IMR-90 (cell line): ENCODE results near the gene ING3. TPM values are rescaled to one million over a fixed set of nuclear protein-coding genes. Genes with fewer than 3 reads are reported as not detected.

ENCODE experiments used
- ATAC-seq: fragments of 200-7000 bp; cut with Tn5 transposase; 2 replicates; pipeline ENCODE4 v1.9.1; 2020; ENCODE audit warnings: low read depth, mild to moderate bottlenecking, moderate library complexity
- BruUV-seq: library from RNA; stranded (reverse); fragments of 400-500 nt; replicated peaks from 2 replicates; lab custom pipeline; 2021; lab: Mats Ljungman, UMichigan
- CTCF ChIA-PET: fragments of 300-600 bp; formaldehyde crosslinking; extraction: SDS; loops from one replicate; lab custom pipeline; 2021; ENCODE audit warnings: antibody characterized with exemption; lab: Yijun Ruan, JAX
- POLR2A ChIA-PET: fragments of 300-600 bp; sonication (Branson Sonifier 250); formaldehyde crosslinking; loops from one replicate; lab custom pipeline; 2022; ENCODE audit warnings: antibody characterized with exemption; ENCODE audit not compliant: unreplicated experiment; lab: Charles Lee
- DNase-seq: peaks from one replicate; pipeline ENCODE4 v3.0.0; 2013
- H2AFZ ChIP-seq: replicated peaks from 2 replicates; pipeline ENCODE3; 2013; ENCODE audit warnings: low read length, mild to moderate bottlenecking; ENCODE audit not compliant: poor library complexity
- H2AK5ac ChIP-seq: 2 replicates; pipeline ENCODE4 v1.6.1; 2013; ENCODE audit warnings: low read depth, low read length, inconsistent platforms
- H2AK9ac ChIP-seq: replicated peaks from 2 replicates; pipeline ENCODE3; 2013; ENCODE audit warnings: mild to moderate bottlenecking, low read depth, low read length, moderate library complexity; ENCODE audit not compliant: poor library complexity
- H2BK120ac ChIP-seq: 2 replicates; pipeline ENCODE4 v1.6.1; 2013; ENCODE audit warnings: low read depth, low read length, inconsistent platforms
- H2BK15ac ChIP-seq: 3 replicates; pipeline ENCODE4 v1.6.1; 2013; ENCODE audit warnings: low read depth, low read length, inconsistent platforms
- H2BK20ac ChIP-seq: 2 replicates; pipeline ENCODE4 v1.6.1; 2013; ENCODE audit warnings: low read depth, mild to moderate bottlenecking, inconsistent platforms, low read length, moderate library complexity
- H2BK5ac ChIP-seq: 2 replicates; pipeline ENCODE4 v1.6.1; 2013; ENCODE audit warnings: mild to moderate bottlenecking, low read depth, low read length, inconsistent platforms; ENCODE audit not compliant: poor library complexity, severe bottlenecking
- H3K14ac ChIP-seq: replicated peaks from 2 replicates; pipeline ENCODE4 v1.6.1; 2013; ENCODE audit warnings: low read depth, low read length, inconsistent platforms
- H3K18ac ChIP-seq: 2 replicates; pipeline ENCODE4 v1.6.1; 2013; ENCODE audit warnings: low read depth, low read length, control low read depth
- H3K23ac ChIP-seq: 2 replicates; pipeline ENCODE4 v1.6.1; 2013; ENCODE audit warnings: low read depth, low read length, inconsistent platforms
- H3K27ac ChIP-seq: 2 replicates; pipeline ENCODE4 v1.5.1; 2013; ENCODE audit warnings: mild to moderate bottlenecking, control low read depth, low read length; ENCODE audit not compliant: insufficient read depth
- H3K27me3 ChIP-seq: 2 replicates; pipeline ENCODE4 v1.6.1; 2013; ENCODE audit warnings: low read length; ENCODE audit not compliant: control insufficient read depth, insufficient read depth
- H3K36me3 ChIP-seq: 2 replicates; pipeline ENCODE4 v1.6.1; 2013; ENCODE audit warnings: low read length, mixed read lengths; ENCODE audit not compliant: control insufficient read depth, insufficient read depth
- H3K4ac ChIP-seq: 2 replicates; pipeline ENCODE4 v1.6.1; 2013; ENCODE audit warnings: low read depth, low read length, inconsistent platforms
- H3K4me1 ChIP-seq: 2 replicates; pipeline ENCODE4 v1.6.1; 2013; ENCODE audit warnings: low read length, mixed read lengths; ENCODE audit not compliant: control insufficient read depth, insufficient read depth
- H3K4me2 ChIP-seq: 2 replicates; pipeline ENCODE4 v1.6.1; 2013; ENCODE audit warnings: low read depth, mild to moderate bottlenecking, control low read depth, low read length, moderate library complexity
- H3K4me3 ChIP-seq: 2 replicates; pipeline ENCODE4 v1.5.1; 2013; ENCODE audit warnings: low read depth, mild to moderate bottlenecking, control low read depth, low read length, moderate library complexity; ENCODE audit not compliant: insufficient read depth
- H3K56ac ChIP-seq: 2 replicates; pipeline ENCODE4 v1.6.1; 2013; ENCODE audit warnings: low read length, inconsistent platforms; ENCODE audit not compliant: insufficient read depth; ENCODE audit errors: extremely low read depth
- H3K79me1 ChIP-seq, 2 experiments: 2 replicates each; pipeline ENCODE4 v1.6.1; 2013; ENCODE audit warnings: low read length in 2 of 2, inconsistent platforms in 1 of 2, low read depth in 1 of 2
- H3K9ac ChIP-seq: 2 replicates; pipeline ENCODE4 v1.6.1; 2013; ENCODE audit warnings: low read depth, low read length, control low read depth
- H3K9me1 ChIP-seq: 2 replicates; pipeline ENCODE4 v1.6.1; 2013; ENCODE audit warnings: low read length, inconsistent platforms; ENCODE audit not compliant: insufficient read depth
- H3K9me3 ChIP-seq: 2 replicates; pipeline ENCODE4 v1.6.1; 2013; ENCODE audit warnings: low read length; ENCODE audit not compliant: control insufficient read depth, insufficient read depth
- H4K20me1 ChIP-seq: 2 replicates; pipeline ENCODE4 v1.6.1; 2013; ENCODE audit warnings: low read length, inconsistent platforms; ENCODE audit not compliant: insufficient read depth
- H4K5ac ChIP-seq: 2 replicates; pipeline ENCODE4 v1.6.1; 2013; ENCODE audit warnings: mild to moderate bottlenecking, low read depth, low read length, control low read depth
- H4K8ac ChIP-seq, 2 experiments: 2 replicates each; pipeline ENCODE4 v1.6.1; 2013; ENCODE audit warnings: low read depth in 2 of 2, low read length in 2 of 2, control low read depth in 1 of 2, inconsistent platforms in 1 of 2
- H4K91ac ChIP-seq: 2 replicates; pipeline ENCODE4 v1.6.1; 2013; ENCODE audit warnings: low read depth, low read length, inconsistent platforms; ENCODE audit not compliant: insufficient read depth
- CEBPB ChIP-seq: IDR thresholded peaks from 2 replicates; pipeline ENCODE4 v1.6.1; 2012; ENCODE audit warnings: low read depth, low read length, improper control_type of control experiment
- MAZ ChIP-seq: IDR thresholded peaks from 2 replicates; pipeline ENCODE4 v1.6.1; 2012; ENCODE audit warnings: low read depth, mild to moderate bottlenecking, low read length, improper control_type of control experiment, moderate library complexity, borderline replicate concordance
- MXI1 ChIP-seq: IDR thresholded peaks from 2 replicates; pipeline ENCODE4 v1.6.1; 2012; ENCODE audit warnings: low read depth, mild to moderate bottlenecking, low read length, moderate library complexity, borderline replicate concordance
- NFE2L2 ChIP-seq: fragments of 150-350 bp; IDR thresholded peaks from 2 replicates; pipeline ENCODE4 v1.6.1; 2016; ENCODE audit warnings: low read depth, mild to moderate bottlenecking, low read length
- POLR2A ChIP-seq: IDR thresholded peaks from 2 replicates; pipeline ENCODE4 v1.6.1; 2012; ENCODE audit warnings: mild to moderate bottlenecking, low read depth, low read length
- RAD21 ChIP-seq: IDR thresholded peaks from 2 replicates; pipeline ENCODE4 v1.6.1; 2012; ENCODE audit warnings: low read length, improper control_type of control experiment
- RCOR1 ChIP-seq: IDR thresholded peaks from 2 replicates; pipeline ENCODE4 v1.6.1; 2012; ENCODE audit warnings: mild to moderate bottlenecking, low read length, improper control_type of control experiment; ENCODE audit not compliant: insufficient replicate concordance
- RFX5 ChIP-seq: IDR thresholded peaks from 2 replicates; pipeline ENCODE4 v1.8.0; 2012; ENCODE audit warnings: low read depth, mild to moderate bottlenecking, low read length, moderate library complexity
- SMC3 ChIP-seq: fragments of 150-350 bp; IDR thresholded peaks from 2 replicates; pipeline ENCODE4 v1.6.1; 2016; ENCODE audit warnings: low read depth, mild to moderate bottlenecking, antibody characterized with exemption, low read length, moderate library complexity
- dilution Hi-C: fragments of 300-500 bp; cut with HindIII; formaldehyde crosslinking; loops from one replicate; pipeline ENCODE4 v1.14.3; 2018; ENCODE audit warnings: low sequenced_read_pairs; ENCODE audit not compliant: unreplicated experiment
- in situ Hi-C: fragments of 300-500 bp; cut with MboI; formaldehyde crosslinking; loops from 3 replicates; pipeline ENCODE4 v1.14.3; 2019; ENCODE audit warnings: low sequenced_read_pairs, inconsistent platforms, mixed read lengths
- intact Hi-C: fragments of 100-400 bp; cut with micrococcal nuclease; formaldehyde crosslinking; loops from 2 replicates; pipeline ENCODE4 v1.10.0; 2022
- polyA plus RNA-seq, 3 experiments: library from polyadenylated mRNA; depleted of rRNA; stranded (reverse); fragments of >200 nt; gene quantifications; 2 replicates each; pipeline ENCODE4 v1.2.3, GENCODE V29; 2012; ENCODE audit warnings: low replicate concordance in 1 of 3
- total RNA-seq: library from RNA; depleted of rRNA; stranded (reverse); fragments of >200 nt; gene quantifications from 2 replicates; pipeline ENCODE4 v1.2.3, GENCODE V29; 2012
- TF ChIP-seq, protein P1 (sequence below): fragments of 150-350 bp; IDR thresholded peaks from 2 replicates; pipeline ENCODE4 v1.6.1; 2017; ENCODE audit warnings: mild to moderate bottlenecking, antibody characterized with exemption, low read length, low read depth
- TF ChIP-seq, protein P2 (sequence below): conservative IDR thresholded peaks from 2 replicates; pipeline ENCODE4 v1.5.1; 2012; ENCODE audit warnings: mild to moderate bottlenecking, low read depth, low read length, improper control_type of control experiment

ING3 gene
- total and polyA plus RNA-seq, 2 of the 4 experiments (the other 2 are of a cell fraction) = 7.2 to 11.3 TPM

- TF ChIP-seq, protein P1, sequence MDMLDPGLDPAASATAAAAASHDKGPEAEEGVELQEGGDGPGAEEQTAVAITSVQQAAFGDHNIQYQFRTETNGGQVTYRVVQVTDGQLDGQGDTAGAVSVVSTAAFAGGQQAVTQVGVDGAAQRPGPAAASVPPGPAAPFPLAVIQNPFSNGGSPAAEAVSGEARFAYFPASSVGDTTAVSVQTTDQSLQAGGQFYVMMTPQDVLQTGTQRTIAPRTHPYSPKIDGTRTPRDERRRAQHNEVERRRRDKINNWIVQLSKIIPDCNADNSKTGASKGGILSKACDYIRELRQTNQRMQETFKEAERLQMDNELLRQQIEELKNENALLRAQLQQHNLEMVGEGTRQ = no peak
- TF ChIP-seq POLR2A = no peak
Observed at GRCh38 chr7:120992272-120992964, 41.8 kb downstream of the ING3 start (continued).

- ATAC-seq = no peak
- H4K5ac ChIP-seq = peak overlapping the region; percentile 48; the same call in 1 of the 2 replicates
- H3K36me3 ChIP-seq = no peaks in the 10 kb centered on the region; the same call in 1 of the 2 replicates
- H4K8ac ChIP-seq = peak overlapping the region in 1 of 2 experiments; percentile 59; a peak in 2 of 4 replicates
- peak overlapping the region; percentile 98 for H2BK5ac ChIP-seq
- no peak overlapping the region for H2AK5ac ChIP-seq
- no peak overlapping the region for H2AK9ac ChIP-seq
- POLR2A ChIA-PET = no interaction called here
- in situ Hi-C loops = loop anchor here (5.0 to 25.0 kb wide), 2 partner anchors 84 to 344 kb away; partner anchors contain the start of gene WNT16
- H3K18ac ChIP-seq = peak overlapping the region; percentile 46; the same call in 1 of the 2 replicates
- no peaks in the 10 kb centered on the region for H3K9me3 ChIP-seq
- H3K56ac ChIP-seq = peak overlapping the region; percentile 52; the same call in 1 of the 2 replicates
- peak overlapping the region; percentile 37; the same call in 1 of the 2 replicates for H3K4me3 ChIP-seq
- no peak overlapping the region for H2AFZ ChIP-seq
- H3K4me1 ChIP-seq = peaks cover 7% of the 10 kb centered on the region
- H3K4me2 ChIP-seq = peak overlapping the region; percentile 86
- intact Hi-C loops = no loop called here
- H3K9me1 ChIP-seq = peaks cover 8% of the 10 kb centered on the region; the same call in 1 of the 2 replicates
- no peak overlapping the region for H3K27ac ChIP-seq
- H3K9ac ChIP-seq = peak overlapping the region; percentile 17; the same call in 1 of the 2 replicates
- CTCF ChIA-PET = no interaction called here
- H2BK120ac ChIP-seq = peak overlapping the region; percentile 83
- peak overlapping the region; percentile 62; the same call in 1 of the 2 replicates for H3K23ac ChIP-seq
- peak; percentile 26 for DNase-seq
- no peak overlapping the region for H2BK15ac ChIP-seq
- dilution Hi-C loops = loop anchor here (25.0 kb wide), 1 partner anchor 94 kb away; no protein-coding TSS in a partner anchor
- peak overlapping the region; percentile 65; the same call in 1 of the 2 replicates for H2BK20ac ChIP-seq
- H4K20me1 ChIP-seq = no peaks in the 10 kb centered on the region; the same call in 1 of the 2 replicates
- peak overlapping the region; percentile 70; the same call in 1 of the 2 replicates for H3K14ac ChIP-seq
- peak overlapping the region; percentile 30; the same call in 1 of the 2 replicates for H4K91ac ChIP-seq
- H3K79me1 ChIP-seq = peaks cover 13 to 44% of the 10 kb centered on the region in 2 experiments
- BruUV-seq = no TSS peak
- no peaks in the 10 kb centered on the region for H3K27me3 ChIP-seq
- H3K4ac ChIP-seq = peak overlapping the region; percentile 4; the same call in 1 of the 2 replicates
- no peak for TF ChIP-seq RAD21
- TF ChIP-seq RCOR1 = no peak
- no peak for TF ChIP-seq MXI1
- no peak for TF ChIP-seq MAZ
- TF ChIP-seq, protein P2, sequence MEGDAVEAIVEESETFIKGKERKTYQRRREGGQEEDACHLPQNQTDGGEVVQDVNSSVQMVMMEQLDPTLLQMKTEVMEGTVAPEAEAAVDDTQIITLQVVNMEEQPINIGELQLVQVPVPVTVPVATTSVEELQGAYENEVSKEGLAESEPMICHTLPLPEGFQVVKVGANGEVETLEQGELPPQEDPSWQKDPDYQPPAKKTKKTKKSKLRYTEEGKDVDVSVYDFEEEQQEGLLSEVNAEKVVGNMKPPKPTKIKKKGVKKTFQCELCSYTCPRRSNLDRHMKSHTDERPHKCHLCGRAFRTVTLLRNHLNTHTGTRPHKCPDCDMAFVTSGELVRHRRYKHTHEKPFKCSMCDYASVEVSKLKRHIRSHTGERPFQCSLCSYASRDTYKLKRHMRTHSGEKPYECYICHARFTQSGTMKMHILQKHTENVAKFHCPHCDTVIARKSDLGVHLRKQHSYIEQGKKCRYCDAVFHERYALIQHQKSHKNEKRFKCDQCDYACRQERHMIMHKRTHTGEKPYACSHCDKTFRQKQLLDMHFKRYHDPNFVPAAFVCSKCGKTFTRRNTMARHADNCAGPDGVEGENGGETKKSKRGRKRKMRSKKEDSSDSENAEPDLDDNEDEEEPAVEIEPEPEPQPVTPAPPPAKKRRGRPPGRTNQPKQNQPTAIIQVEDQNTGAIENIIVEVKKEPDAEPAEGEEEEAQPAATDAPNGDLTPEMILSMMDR = no peak
- TF ChIP-seq, protein P1 = no peak
- no peak for TF ChIP-seq RFX5
- TF ChIP-seq CEBPB = no peak
- TF ChIP-seq NFE2L2 = no peak
- TF ChIP-seq SMC3 = no peak
Observed at GRCh38 chr7:120992965-120993494, 42.5 kb downstream of the ING3 start.
